ENCODE data around the gene FRMPD2.

DNA sequence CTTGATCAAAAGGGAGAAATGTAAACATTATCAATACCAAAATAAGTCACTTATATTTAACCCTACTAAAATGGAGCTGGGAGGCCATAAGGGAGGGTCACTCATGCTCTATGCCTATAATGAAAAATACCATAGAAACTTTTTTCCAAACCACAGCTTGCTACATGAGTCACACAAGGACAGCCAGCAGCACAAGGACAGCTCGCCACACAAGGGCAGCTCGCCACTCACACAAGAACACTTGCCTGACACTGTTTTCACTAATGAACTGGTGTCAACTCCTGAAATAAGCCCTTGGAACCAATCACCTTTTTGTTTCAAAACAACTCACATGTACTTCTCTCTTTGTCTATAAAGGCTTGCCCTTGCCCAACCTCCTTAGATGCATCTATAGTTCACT lies 43.3 kb downstream of the FRMPD2 start:
- TF ChIP-seq CTCF (IDR thresholded peaks at IDR 0.05) (no peak), POLR2A (IDR thresholded peaks at IDR 0.05) (no peak)

All from sigmoid colon (tissue), 3 donors.